Activated CD4-positive, CD25-positive, alpha-beta regulatory T cell (primary cell): Measurements from ENCODE around the gene GATC.

Source experiments
- DNase-seq, 4 experiments: peaks; one replicate each; lab custom pipeline; 2025; lab: John Stamatoyannopoulos, UW

GATC gene

GRCh38 chr12:120497524-120498150, 51.4 kb downstream of the GATC start:
- no peak for DNase-seq

- DNase-seq: no peak
These were observed 52.7 kb downstream of the GATC start for GRCh38 chr12:120498870-120499515.

GRCh38 chr12:120500581-120500980, 54.3 kb downstream of the GATC start:
- DNase-seq: no peak

- no peak for DNase-seq
These were observed 58.3 kb downstream of the GATC start for GRCh38 chr12:120504587-120504986.

DNA sequence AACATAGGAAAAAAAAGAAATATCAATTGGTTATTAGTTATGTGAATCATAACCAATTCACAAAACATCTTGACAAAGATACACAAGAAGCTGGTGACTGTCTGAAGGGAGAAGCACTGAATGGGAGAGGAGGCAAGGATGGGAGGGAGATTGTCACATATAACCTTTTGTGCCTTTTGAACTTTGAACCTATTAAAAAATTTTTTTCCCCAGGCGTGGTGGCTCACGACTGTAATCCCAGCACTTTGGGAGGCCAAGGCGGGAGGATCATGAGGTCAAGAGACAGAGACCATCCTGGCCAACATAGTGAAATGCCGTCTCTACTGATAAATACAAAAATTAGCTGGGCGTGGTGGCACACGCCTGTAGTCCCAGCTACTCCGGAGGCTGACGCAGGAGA, 62.3 kb downstream of the GATC start:
- DNase-seq: no peak
